MM.1S (cell line): Measurements from ENCODE around the gene RGS7.

ENCODE experiments used
- DNase-seq: peaks from one replicate; pipeline ENCODE4 v3.0.0-alpha.2; 2015
- H2AFZ ChIP-seq: fragments of 300-600 bp; sonication (generic); 2 replicates; pipeline ENCODE4 v1.6.0; 2016; ENCODE audit warnings: antibody characterized with exemption, low read length
- H3F3A ChIP-seq: fragments of 300-600 bp; sonication (generic); 2 replicates; pipeline ENCODE4 v1.6.1; 2016; ENCODE audit warnings: mild to moderate bottlenecking, antibody characterized with exemption, low read length, moderate library complexity, mixed read lengths; ENCODE audit not compliant: insufficient read depth
- H3K27ac ChIP-seq: fragments of 300-600 bp; sonication (generic); 2 replicates; pipeline ENCODE4 v1.5.1; 2016; ENCODE audit warnings: mild to moderate bottlenecking, low read length
- H3K27me3 ChIP-seq: fragments of 300-600 bp; sonication (generic); replicated peaks from 2 replicates; pipeline ENCODE4 v1.6.0; 2016; ENCODE audit warnings: low read length; ENCODE audit not compliant: insufficient read depth
- H3K36me3 ChIP-seq: fragments of 300-600 bp; sonication (generic); replicated peaks from 2 replicates; pipeline ENCODE4 v1.6.1; 2016; ENCODE audit warnings: mild to moderate bottlenecking, low read length, mixed read lengths; ENCODE audit not compliant: insufficient read depth
- H3K4me1 ChIP-seq: fragments of 300-600 bp; sonication (generic); 2 replicates; pipeline ENCODE4 v1.6.1; 2016; ENCODE audit warnings: low read length, mixed read lengths
- H3K4me2 ChIP-seq: fragments of 300-600 bp; sonication (generic); 2 replicates; pipeline ENCODE4 v1.6.0; 2016; ENCODE audit warnings: low read depth, low read length
- H3K4me3 ChIP-seq: fragments of 300-600 bp; sonication (generic); 2 replicates; pipeline ENCODE4 v1.5.1; 2016; ENCODE audit warnings: low read length, mixed read lengths
- H3K79me2 ChIP-seq: fragments of 300-600 bp; sonication (generic); 2 replicates; pipeline ENCODE4 v1.6.1; 2016; ENCODE audit warnings: mixed run types, low read length, mixed read lengths
- H3K9ac ChIP-seq: fragments of 300-600 bp; sonication (generic); 2 replicates; pipeline ENCODE4 v1.6.1; 2016; ENCODE audit warnings: low read length, mixed read lengths
- H3K9me2 ChIP-seq: fragments of 300-600 bp; sonication (generic); replicated peaks from 2 replicates; pipeline ENCODE4 v1.6.1; 2016; ENCODE audit warnings: mild to moderate bottlenecking, low read length, mixed read lengths; ENCODE audit not compliant: insufficient read depth
- H3K9me3 ChIP-seq: fragments of 300-600 bp; sonication (generic); replicated peaks from 2 replicates; pipeline ENCODE4 v1.6.1; 2016; ENCODE audit warnings: mild to moderate bottlenecking, low read length, mixed read lengths; ENCODE audit not compliant: insufficient read depth
- H4K20me1 ChIP-seq: fragments of 300-600 bp; sonication (generic); 2 replicates; pipeline ENCODE4 v1.6.1; 2016; ENCODE audit warnings: mild to moderate bottlenecking, low read length, moderate library complexity, mixed read lengths; ENCODE audit not compliant: insufficient read depth
- CTCF ChIP-seq: fragments of 300-600 bp; sonication (generic); IDR thresholded peaks from 2 replicates; pipeline ENCODE4 v1.5.1; 2016; ENCODE audit warnings: antibody characterized with exemption, low read length, mixed read lengths
- EZH2 ChIP-seq: fragments of 300-600 bp; sonication (generic); optimal IDR thresholded peaks from 2 replicates; pipeline ENCODE3; 2017; ENCODE audit warnings: low read depth, mild to moderate bottlenecking, antibody characterized with exemption, low read length, mixed read lengths
- EZH2phosphoT487 ChIP-seq: fragments of 300-600 bp; sonication (generic); IDR thresholded peaks from 2 replicates; pipeline ENCODE4 v1.6.1; 2018; ENCODE audit warnings: antibody characterized with exemption, low read length

RGS7 gene

GRCh38 chr1:241272828-241273227 is 84.2 kb downstream of the RGS7 start:
- H3K9me2 ChIP-seq: no peaks in the 10 kb centered on the region
- H3K9me3 ChIP-seq: no peaks in the 10 kb centered on the region

GRCh38 chr1:241271427-241271826 is 85.6 kb downstream of the RGS7 start:
- TF ChIP-seq EZH2phosphoT487 (no peak), EZH2 (no peak), CTCF (no peak)
- Histone ChIP-seq H2AFZ (no peak overlapping the region), H3K9me2 (no peaks in the 10 kb centered on the region), H3K79me2 (no peaks in the 10 kb centered on the region), H3F3A (no peaks in the 10 kb centered on the region), H3K27me3 (no peaks in the 10 kb centered on the region), H3K4me3 (no peak overlapping the region), H3K36me3 (no peaks in the 10 kb centered on the region), H4K20me1 (no peaks in the 10 kb centered on the region), H3K4me1 (no peaks in the 10 kb centered on the region), H3K9me3 (no peaks in the 10 kb centered on the region), H3K9ac (no peak overlapping the region), H3K27ac (no peak overlapping the region), H3K4me2 (no peak overlapping the region)
- DNase-seq: no peak

More at GRCh38 chr1:241272828-241273227, 84.2 kb downstream of the RGS7 start:
- Histone ChIP-seq H4K20me1 (no peaks in the 10 kb centered on the region), H3K79me2 (no peaks in the 10 kb centered on the region), H3K4me3 (no peak overlapping the region), H3F3A (no peaks in the 10 kb centered on the region), H3K4me2 (no peak overlapping the region), H3K9ac (no peak overlapping the region), H3K27ac (no peak overlapping the region), H3K27me3 (no peaks in the 10 kb centered on the region), H2AFZ (no peak overlapping the region), H3K4me1 (no peaks in the 10 kb centered on the region), H3K36me3 (no peaks in the 10 kb centered on the region)
- no peak for DNase-seq
- TF ChIP-seq EZH2phosphoT487: no peak
- TF ChIP-seq CTCF: no peak
- no peak for TF ChIP-seq EZH2

GRCh38 chr1:241270016-241270415 is 87.0 kb downstream of the RGS7 start:
- no peaks in the 10 kb centered on the region for H3K9me2 ChIP-seq
- H4K20me1 ChIP-seq: no peaks in the 10 kb centered on the region
- TF ChIP-seq EZH2 (no peak), EZH2phosphoT487 (no peak), CTCF (no peak)
- H3K27ac ChIP-seq: no peak overlapping the region
- H3F3A ChIP-seq: no peaks in the 10 kb centered on the region
- H2AFZ ChIP-seq: no peak overlapping the region
- H3K36me3 ChIP-seq: no peaks in the 10 kb centered on the region
- DNase-seq: no peak
- no peaks in the 10 kb centered on the region for H3K79me2 ChIP-seq
- H3K4me1 ChIP-seq: no peaks in the 10 kb centered on the region
- no peak overlapping the region for H3K9ac ChIP-seq
- H3K27me3 ChIP-seq: no peaks in the 10 kb centered on the region
- H3K4me3 ChIP-seq: no peak overlapping the region
- H3K9me3 ChIP-seq: no peaks in the 10 kb centered on the region
- no peak overlapping the region for H3K4me2 ChIP-seq
